ENCODE measurements around the gene CELSR1. TPM values are rescaled to one million over a fixed set of nuclear protein-coding genes. Genes with fewer than 3 reads are reported as not detected.

Gene CELSR1
- total RNA-seq, 2 experiments from 2014 or later: 3.7 to 5.2 TPM

DNA sequence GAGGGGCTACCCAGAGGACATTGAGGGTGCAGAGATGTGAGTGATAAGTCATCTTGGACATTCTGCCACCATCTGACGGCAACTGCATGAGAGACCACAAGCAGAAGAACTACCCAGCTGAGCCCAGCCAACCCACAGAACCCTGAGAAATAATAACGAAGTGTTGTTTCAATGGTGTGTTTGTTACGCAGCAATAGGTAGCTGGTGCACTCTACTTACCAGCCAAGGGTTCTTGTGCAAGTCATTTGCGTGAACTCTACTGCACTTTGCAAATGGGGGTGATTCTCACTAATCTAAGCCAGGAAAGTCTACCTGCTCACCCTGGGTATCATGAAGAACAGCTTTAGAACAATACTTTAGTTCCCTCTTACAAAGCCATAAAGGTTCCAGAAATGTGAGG lies 15.8 kb upstream of the CELSR1 start:
- Histone ChIP-seq H4K20me1 (ENCODE audit: insufficient read depth, low read length) (no peaks in the 10 kb centered on the region), H2AFZ (ENCODE audit: low read length) (no peak overlapping the region), H3K36me3 (ENCODE audit: insufficient read depth, low read length) (no peaks in the 10 kb centered on the region), H3K4me1 (ENCODE audit: insufficient read depth, low read length, poor library complexity, severe bottlenecking) (no peaks in the 10 kb centered on the region), H3K4me3 (ENCODE audit: low read depth, low read length, poor library complexity, severe bottlenecking) (no peak overlapping the region), H3K9me2 (ENCODE audit: insufficient read depth, low read length) (no peaks in the 10 kb centered on the region), H3K27ac (ENCODE audit: low read depth, low read length, poor library complexity, severe bottlenecking) (no peak overlapping the region), H3K79me2 (ENCODE audit: insufficient read depth, low read depth, low read length) (no peaks in the 10 kb centered on the region), H3K9me3 (ENCODE audit: low read length) (peaks cover 16% of the 10 kb centered on the region; the same call in 1 of the 2 replicates), H3K4me2 (ENCODE audit: low read length) (no peak overlapping the region)
- TF ChIP-seq, protein P1, sequence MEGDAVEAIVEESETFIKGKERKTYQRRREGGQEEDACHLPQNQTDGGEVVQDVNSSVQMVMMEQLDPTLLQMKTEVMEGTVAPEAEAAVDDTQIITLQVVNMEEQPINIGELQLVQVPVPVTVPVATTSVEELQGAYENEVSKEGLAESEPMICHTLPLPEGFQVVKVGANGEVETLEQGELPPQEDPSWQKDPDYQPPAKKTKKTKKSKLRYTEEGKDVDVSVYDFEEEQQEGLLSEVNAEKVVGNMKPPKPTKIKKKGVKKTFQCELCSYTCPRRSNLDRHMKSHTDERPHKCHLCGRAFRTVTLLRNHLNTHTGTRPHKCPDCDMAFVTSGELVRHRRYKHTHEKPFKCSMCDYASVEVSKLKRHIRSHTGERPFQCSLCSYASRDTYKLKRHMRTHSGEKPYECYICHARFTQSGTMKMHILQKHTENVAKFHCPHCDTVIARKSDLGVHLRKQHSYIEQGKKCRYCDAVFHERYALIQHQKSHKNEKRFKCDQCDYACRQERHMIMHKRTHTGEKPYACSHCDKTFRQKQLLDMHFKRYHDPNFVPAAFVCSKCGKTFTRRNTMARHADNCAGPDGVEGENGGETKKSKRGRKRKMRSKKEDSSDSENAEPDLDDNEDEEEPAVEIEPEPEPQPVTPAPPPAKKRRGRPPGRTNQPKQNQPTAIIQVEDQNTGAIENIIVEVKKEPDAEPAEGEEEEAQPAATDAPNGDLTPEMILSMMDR (conservative IDR thresholded peaks at IDR 0.05; ENCODE audit: low read length): no peak
- TF ChIP-seq EZH2phosphoT487 (IDR thresholded peaks at IDR 0.05; ENCODE audit: borderline replicate concordance, low read depth, low read length): no peak
- ChIA-PET POLR2A (no interaction called here), CTCF (ENCODE audit: unreplicated experiment) (no interaction called here)
- intact Hi-C loops (cut with micrococcal nuclease; ENCODE audit: unreplicated experiment): no loop called here
- BruUV-seq (replicated peaks): no TSS peak
- no peak for DNase-seq (ENCODE audit: low spot score)

DNA sequence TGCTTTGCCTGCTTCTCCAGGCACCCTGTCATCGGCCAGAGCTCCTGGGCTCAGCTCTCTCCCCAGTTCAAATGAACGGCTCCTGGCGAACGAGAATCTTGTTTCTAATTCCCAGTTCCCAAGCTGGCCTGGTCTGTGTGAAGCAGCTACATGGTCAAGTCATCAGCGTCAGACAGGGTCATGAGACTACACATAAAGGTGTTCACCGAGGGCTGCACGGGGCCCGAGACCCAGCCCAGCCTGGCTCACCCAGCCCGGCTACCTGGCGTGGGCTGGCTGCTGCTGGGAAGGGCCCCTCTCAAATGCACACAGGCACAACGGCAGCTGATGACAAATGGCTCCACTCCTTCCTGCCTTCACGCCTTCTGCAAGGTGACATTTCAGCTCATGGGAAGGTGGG lies 14.6 kb upstream of the CELSR1 start:
- POLR2A ChIA-PET: no interaction called here

DNA sequence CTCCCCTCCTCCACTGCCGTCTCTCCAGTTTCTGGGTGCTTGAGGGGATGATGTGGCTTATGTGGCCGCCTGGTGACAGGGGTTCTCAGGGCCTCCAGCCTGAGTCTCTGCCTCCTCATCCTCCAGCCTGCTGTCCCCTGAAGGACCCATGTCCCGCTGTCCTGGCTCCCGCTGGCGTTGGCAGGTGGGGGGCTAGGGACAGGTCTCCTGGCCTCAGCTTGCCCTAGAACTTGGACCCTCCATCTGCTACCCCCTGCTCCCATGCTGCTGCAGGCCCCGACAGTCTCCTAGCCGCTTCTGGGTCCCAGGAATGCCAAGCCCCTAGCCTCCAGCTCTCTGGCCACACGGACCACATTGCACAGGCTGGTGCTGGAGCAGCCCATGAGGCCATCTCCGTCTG lies 13.9 kb upstream of the CELSR1 start:
- TF ChIP-seq, protein P1 (conservative IDR thresholded peaks at IDR 0.05; ENCODE audit: low read length): no peak
- no peak for TF ChIP-seq EZH2phosphoT487 (IDR thresholded peaks at IDR 0.05; ENCODE audit: borderline replicate concordance, low read depth, low read length)
- H4K20me1 ChIP-seq (ENCODE audit: insufficient read depth, low read length): no peaks in the 10 kb centered on the region
- H3K9me3 ChIP-seq (ENCODE audit: low read length): peaks cover 8% of the 10 kb centered on the region; the same call in 1 of the 2 replicates
- no TSS peak for BruUV-seq (replicated peaks)
- no peak overlapping the region for H3K4me3 ChIP-seq (ENCODE audit: low read depth, low read length, poor library complexity, severe bottlenecking)
- H3K27ac ChIP-seq (ENCODE audit: low read depth, low read length, poor library complexity, severe bottlenecking): no peak overlapping the region
- no peak overlapping the region for H2AFZ ChIP-seq (ENCODE audit: low read length)
- no peak for DNase-seq (ENCODE audit: low spot score)
- H3K79me2 ChIP-seq (ENCODE audit: insufficient read depth, low read depth, low read length): no peaks in the 10 kb centered on the region
- no peaks in the 10 kb centered on the region for H3K36me3 ChIP-seq (ENCODE audit: insufficient read depth, low read length)
- intact Hi-C loops (cut with micrococcal nuclease; ENCODE audit: unreplicated experiment): no loop called here
- H3K4me1 ChIP-seq (ENCODE audit: insufficient read depth, low read length, poor library complexity, severe bottlenecking): no peaks in the 10 kb centered on the region
- no peaks in the 10 kb centered on the region for H3K9me2 ChIP-seq (ENCODE audit: insufficient read depth, low read length)
- POLR2A ChIA-PET: no interaction called here
- CTCF ChIA-PET (ENCODE audit: unreplicated experiment): no interaction called here
- no peak overlapping the region for H3K4me2 ChIP-seq (ENCODE audit: low read length)

More for the DNA sequence above, 14.6 kb upstream of the CELSR1 start:
- no peaks in the 10 kb centered on the region for H3K9me2 ChIP-seq (ENCODE audit: insufficient read depth, low read length)
- TF ChIP-seq EZH2phosphoT487 (IDR thresholded peaks at IDR 0.05; ENCODE audit: borderline replicate concordance, low read depth, low read length): no peak
- TF ChIP-seq, protein P1 (conservative IDR thresholded peaks at IDR 0.05; ENCODE audit: low read length): no peak
- H3K4me3 ChIP-seq (ENCODE audit: low read depth, low read length, poor library complexity, severe bottlenecking): no peak overlapping the region
- DNase-seq (ENCODE audit: low spot score): no peak
- intact Hi-C loops (cut with micrococcal nuclease; ENCODE audit: unreplicated experiment): no loop called here
- no peaks in the 10 kb centered on the region for H3K79me2 ChIP-seq (ENCODE audit: insufficient read depth, low read depth, low read length)
- H3K4me2 ChIP-seq (ENCODE audit: low read length): no peak overlapping the region
- H3K9me3 ChIP-seq (ENCODE audit: low read length): peaks cover 12% of the 10 kb centered on the region; the same call in 1 of the 2 replicates
- no peak overlapping the region for H2AFZ ChIP-seq (ENCODE audit: low read length)
- H3K27ac ChIP-seq (ENCODE audit: low read depth, low read length, poor library complexity, severe bottlenecking): no peak overlapping the region
- no peaks in the 10 kb centered on the region for H4K20me1 ChIP-seq (ENCODE audit: insufficient read depth, low read length)
- no peaks in the 10 kb centered on the region for H3K36me3 ChIP-seq (ENCODE audit: insufficient read depth, low read length)
- CTCF ChIA-PET (ENCODE audit: unreplicated experiment): no interaction called here
- H3K4me1 ChIP-seq (ENCODE audit: insufficient read depth, low read length, poor library complexity, severe bottlenecking): no peaks in the 10 kb centered on the region
- no TSS peak for BruUV-seq (replicated peaks)

Data from OCI-LY7 (cell line).